NCI-H1694 treated with DMSO at 0.1 percent for 48 hours (cell line): Measurements from ENCODE around the gene MSANTD1.

Source experiments
- DNase-seq: peaks from one replicate; lab custom pipeline; 2025; lab: John Stamatoyannopoulos, UW

Gene MSANTD1

GRCh38 chr4:3248178-3248480 is 830 bp upstream of the MSANTD1 start:
- DNase-seq: no peak

DNA sequence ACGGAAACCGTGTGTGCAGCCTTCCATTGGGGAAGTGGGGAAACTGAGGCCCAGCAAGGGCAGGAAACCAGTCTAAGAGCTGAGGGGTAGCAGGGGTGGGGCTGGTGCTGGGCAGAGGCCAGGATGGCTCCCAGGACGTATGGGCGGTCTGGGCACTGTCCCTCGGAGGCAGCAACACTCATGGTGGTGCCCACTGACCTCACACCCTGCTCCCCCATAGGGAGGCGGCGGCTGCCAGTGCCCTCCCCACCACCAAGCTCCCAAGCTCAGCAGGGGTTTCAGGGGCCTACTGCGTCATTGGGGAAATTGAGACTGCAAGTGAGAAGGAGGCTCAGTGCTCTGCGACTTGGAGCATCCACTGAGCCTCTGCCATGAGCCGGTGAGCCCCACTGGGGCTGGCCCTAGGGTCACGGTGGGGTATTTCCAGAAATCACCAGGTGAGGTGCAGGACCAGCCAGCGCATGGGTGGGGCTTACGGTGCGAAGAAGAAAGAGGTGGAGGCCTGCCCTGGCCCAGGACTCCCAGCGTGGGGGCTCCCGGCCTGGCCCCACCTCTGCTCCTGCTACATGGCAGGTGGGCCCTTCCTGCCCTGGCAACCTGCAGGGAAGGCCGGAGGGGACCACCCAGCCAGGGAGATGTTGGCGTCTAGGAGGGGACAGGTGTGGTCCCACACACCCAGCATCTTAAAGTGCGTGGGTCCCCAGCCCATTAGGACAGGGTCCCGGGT is 915 bp downstream of the MSANTD1 start:
- no peak for DNase-seq

- DNase-seq: no peak
Observed at GRCh38 chr4:3250438-3250955, 1.5 kb downstream of the MSANTD1 start.

DNA sequence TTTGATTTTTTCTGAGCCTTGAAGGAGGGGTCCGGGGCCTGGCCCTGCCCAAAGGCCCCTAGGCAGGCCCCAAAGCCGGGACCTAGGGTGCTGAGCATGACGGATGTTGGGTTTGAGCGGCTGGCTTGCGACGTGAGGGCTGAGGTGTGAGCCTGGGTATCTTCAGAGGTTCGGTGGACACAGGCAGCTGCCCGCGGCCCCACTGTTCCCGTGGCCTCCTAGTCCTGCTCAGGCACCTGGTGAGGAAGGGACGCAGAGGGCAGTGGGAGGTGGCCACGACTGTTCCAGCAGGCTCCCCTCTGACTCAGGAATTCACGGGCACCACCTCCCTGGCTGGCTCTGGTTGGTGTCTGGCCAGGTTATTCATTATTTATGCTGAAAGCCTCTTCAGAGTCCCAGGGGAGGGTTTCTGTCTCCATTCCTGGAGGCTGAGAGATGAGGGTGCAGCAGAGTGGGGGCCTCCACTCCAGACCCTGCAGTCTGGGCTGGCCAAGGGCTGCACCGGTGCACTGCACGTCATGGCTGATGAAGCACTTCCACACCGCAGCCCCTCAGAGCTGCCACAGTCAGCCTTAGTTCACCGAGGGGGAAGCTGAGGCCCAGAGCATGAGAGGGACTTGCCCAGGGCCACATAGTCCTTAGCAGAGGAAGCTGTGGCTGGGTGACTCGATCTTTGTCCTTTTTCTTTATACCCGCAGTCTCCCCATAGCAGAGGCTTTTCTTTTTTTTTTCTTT is 2.2 kb downstream of the MSANTD1 start:
- no peak for DNase-seq

DNA sequence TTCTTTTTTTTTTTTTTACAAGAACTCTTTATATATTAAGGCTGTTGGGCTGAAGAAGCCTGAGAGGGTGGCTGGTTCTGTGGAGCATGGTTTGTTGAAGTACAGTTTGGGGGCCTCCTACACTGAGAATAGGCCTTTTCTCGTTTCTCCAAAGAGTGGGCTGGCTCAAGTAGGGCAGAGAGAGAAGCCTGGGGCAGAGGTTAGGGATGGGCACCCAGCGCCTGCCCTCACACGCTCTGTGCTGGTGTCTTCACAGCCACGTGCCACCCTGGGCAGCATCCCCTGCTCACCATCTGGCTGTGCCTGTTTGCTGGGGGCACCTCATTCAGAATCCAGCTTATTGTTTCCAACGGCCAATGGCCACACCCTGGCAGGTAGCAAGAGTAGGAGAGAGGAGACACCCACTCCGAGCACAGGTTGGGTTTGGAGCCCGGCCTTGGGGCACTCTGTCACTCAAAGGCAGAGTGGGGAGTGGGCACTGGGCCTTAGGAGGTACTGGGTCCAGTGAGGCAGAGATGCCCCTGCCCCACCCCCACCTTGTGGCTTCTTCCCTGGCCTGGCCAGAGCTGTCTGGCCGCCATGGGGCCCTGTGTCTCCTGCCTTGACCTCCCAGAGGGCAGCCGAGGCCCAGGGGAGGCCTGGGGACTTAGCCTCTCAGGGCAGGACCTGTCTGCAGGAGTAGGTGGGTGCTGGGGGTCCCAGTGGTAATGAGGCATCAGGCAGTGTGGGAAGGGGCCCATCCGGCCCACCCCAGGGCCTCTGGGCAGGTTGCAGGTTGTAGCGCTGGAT is 2.9 kb downstream of the MSANTD1 start:
- no peak for DNase-seq

GRCh38 chr4:3252480-3252828 is 3.5 kb downstream of the MSANTD1 start:
- DNase-seq: no peak

DNA sequence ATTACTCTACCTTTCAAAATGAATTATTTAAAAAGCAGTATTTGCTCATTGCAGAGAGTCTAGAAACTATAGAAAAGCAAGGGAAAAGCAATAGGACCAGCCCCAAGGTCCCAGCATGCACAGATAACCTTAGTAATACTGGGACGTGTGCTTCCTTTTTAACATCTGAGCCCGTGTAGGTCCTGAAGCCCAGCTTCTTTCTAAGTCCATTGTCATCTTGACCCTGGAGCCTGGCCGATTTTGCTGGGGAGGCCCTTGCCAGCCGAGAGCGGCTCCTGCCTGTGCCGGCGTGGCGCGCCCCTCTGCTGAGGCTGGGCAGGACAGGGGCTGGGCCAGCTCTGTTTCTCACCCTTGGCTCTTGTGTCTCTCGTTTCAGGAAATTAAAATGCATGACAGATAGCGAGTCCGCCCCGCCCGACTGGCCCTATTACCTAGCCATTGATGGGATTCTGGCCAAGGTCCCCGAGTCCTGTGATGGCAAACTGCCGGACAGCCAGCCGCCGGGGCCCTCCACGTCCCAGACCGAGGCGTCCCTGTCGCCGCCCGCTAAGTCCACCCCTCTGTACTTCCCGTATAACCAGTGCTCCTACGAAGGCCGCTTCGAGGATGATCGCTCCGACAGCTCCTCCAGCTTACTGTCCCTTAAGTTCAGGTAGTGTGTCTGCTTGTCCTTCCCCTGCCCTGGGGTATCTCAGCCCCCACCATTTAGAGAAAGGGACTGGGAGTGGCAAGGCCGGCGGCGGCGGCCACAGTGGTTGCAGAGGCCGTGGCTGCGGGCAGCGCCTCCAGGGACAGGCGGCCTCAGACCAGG is 4.1 kb downstream of the MSANTD1 start:
- no peak for DNase-seq

- DNase-seq: no peak
Observed at GRCh38 chr4:3253808-3254207, 4.8 kb downstream of the MSANTD1 start.

DNA sequence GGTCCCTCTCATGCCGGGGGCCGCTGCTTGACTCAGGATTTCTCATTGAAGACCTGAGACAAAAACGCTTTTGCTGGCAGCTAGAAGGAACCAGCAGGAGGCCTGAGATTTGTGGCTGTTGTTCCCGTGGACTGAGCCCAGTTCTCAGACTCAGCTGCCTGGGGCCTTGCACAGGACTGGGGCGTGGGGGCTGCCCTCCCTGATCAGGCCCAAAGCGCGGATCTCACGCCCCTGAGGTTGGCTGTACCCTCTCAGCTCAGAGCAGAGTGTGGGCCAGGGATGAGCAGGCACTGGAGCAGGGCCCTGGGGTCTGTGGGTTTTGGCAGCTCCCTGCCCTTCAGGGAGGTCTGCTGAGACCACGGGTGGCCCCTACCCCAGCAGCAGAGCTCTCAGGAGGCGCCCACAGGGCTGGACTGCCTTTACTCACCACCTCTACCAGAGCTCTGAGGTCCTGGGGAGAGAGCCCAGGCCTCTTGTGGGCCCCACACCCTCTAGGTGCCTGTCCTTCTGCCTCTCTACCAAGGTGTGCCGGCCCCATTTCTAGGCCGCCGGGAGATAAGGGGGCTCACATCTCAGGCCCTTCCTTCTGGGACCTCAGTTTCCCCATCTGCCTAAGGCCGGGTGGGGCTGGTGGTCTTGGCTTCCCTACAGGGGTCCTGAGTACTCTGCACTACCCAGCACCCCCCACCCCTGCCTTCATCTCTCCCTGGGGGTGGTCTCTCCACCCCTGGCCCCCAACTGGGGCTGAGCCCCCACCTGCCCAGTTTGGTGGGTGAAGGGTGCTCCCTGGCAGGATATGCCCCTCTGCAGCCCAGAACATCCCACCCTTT is 5.6 kb downstream of the MSANTD1 start:
- DNase-seq: no peak

DNA sequence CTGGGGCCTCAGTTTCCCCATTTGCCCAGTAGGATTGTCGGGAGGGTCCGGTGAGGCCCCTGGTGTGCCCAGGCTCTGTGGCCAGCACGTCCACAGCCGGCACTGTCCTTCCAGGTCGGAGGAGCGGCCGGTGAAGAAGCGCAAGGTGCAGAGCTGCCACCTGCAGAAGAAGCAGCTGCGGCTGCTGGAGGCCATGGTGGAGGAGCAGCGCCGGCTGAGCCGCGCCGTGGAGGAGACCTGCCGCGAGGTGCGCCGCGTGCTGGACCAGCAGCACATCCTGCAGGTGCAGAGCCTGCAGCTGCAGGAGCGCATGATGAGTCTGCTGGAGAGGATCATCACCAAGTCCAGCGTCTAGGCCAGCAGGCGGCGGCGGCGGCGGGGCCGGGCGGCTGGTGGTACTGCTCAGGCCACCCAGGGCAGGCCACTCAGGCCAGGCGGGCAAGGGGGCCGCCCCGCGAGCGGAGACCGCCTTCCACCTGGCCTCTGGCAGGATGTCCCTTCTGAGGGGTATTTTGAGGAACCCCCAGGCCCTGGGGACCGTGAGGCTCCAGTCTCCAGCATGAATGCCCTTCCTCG is 6.7 kb downstream of the MSANTD1 start:
- no peak for DNase-seq

GRCh38 chr4:3256230-3257102 is 7.5 kb downstream of the MSANTD1 start:
- no peak for DNase-seq

DNA sequence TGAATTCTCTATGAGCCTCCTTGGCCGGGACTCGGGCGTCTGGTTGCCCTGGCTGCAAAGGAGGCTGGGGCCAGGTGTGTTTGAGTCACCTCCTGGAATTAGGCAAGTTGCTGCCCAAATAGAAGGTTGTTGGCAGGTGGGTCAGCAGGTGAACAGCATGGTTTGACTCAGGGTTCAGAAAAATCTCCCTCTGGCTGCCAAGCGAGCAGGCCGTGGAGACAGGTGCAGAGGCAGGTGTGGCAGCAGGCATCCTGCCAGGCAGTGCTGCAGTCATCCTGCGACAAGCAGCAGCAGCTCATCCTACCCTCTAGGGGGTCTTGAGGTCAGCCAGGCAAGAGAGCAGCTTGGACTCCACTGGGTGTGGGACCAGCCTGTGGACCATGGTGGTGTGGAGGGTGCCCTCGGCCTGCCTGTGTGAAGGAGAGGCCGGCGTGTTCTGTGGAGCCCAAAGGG is 8.2 kb downstream of the MSANTD1 start:
- peak; percentile 26 for DNase-seq

DNA sequence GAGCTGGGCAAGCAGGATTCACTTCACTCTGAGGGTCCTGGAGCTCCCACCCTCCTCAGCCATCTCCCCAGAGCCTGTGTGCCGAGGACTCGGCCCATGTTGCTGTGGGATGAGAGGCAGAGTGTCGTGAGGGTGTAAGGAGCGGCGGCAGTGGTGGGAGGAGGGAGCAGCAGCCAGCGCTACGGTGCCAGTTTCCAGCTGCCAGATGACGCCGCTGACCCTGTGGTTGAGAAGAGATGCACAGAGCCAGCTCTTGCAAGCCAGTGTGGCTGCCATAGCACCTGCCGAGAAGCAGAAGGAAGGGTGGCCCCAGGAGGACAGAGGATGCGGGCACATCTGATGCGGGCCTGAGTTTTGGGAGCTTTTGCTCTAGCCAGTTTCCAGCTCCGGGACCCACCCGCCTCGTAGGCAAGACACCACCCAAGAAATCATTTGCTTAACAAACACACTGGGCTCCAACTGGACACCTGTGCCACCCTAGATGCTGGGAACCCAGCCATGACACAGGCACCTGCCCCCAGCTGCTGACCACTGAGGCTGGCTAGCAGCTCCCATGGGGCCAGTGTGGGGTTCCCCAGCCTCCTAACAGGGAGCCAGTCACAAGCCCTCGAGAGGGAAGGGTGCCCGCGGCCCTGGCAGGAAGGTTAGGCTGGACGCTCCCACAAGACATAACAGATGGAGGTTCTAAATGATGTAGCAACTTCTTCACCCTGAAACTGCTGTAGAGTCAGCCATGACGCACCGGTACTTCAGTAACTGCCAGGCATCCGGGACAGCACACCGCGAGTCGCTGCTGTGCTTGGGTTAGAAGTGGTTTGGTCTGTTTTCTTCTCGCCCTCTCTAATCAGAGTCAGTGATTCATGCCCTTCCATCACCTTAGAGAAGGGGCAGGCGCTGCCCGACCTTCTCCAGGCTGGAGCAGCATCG is 8.9 kb downstream of the MSANTD1 start:
- DNase-seq: no peak

DNA sequence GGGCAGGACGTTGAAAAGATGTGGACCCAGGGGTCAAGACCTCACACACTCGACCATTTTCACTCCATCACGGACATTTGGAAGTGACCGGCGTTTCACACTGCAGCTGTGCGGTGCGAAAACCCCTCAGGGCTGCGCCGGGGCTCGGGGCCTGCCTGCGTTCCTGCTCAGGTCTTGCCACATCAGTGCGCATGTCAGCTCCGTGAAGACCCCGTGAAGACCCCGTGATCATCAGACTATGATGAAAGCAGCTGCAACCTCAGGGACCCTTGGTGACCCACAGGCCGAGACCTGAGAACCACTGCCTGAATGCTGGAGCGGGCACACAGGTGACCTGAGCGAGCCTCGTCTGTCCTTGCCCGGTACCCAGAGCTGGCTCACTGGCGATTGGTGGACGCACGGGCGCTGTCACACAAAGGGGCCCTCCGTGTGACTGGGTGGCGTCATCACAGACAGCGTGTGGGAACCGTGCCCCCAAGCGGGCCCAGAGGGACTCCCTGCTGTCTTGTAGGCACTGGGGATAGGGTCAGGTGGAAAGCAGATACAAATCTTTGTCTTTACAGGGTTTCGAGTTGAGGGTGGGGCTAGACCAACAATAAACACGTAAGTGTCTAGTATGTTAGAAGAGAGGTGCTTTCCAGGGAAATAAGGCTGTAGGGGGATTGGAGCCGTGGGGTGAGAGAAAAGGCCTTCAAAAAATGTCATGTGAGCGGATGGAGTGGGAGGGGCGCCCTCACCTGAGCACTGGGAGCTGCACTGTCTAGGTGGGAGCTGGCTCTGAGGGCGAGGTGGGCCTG is 12.7 kb downstream of the MSANTD1 start:
- DNase-seq: no peak

- DNase-seq: no peak
Observed at GRCh38 chr4:3262208-3263052, 13.5 kb downstream of the MSANTD1 start.

- no peak for DNase-seq
Observed at GRCh38 chr4:3263053-3263875, 14.3 kb downstream of the MSANTD1 start.
